Skin of body (tissue), 2 donors: Measurements from ENCODE around the gene IQSEC1. TPM values are rescaled to one million over a fixed set of nuclear protein-coding genes. Genes with fewer than 3 reads are reported as not detected.

Experiments
- DNase-seq: peaks from one replicate; lab custom pipeline; 2025; lab: John Stamatoyannopoulos, UW
- total RNA-seq: library from RNA; depleted of rRNA; stranded (reverse); fragments of >200 nt; gene quantifications from one replicate; pipeline ENCODE4 v1.2.3, GENCODE V29; 2014

Gene IQSEC1
- total RNA-seq = 21.5 TPM

GRCh38 chr3:13073326-13074005 lies at the start of gene IQSEC1:
TSS of gene IQSEC1 (minus strand) at chr3:13073429. CDS start at chr3:13073014, 415 bp downstream.
- no peak for DNase-seq

GRCh38 chr3:13122081-13123012 lies 49.1 kb upstream of the IQSEC1 start:
- no peak for DNase-seq

- no peak for DNase-seq
Measured at GRCh38 chr3:13121553-13122001, 48.3 kb upstream of the IQSEC1 start.

- no peak for DNase-seq
Measured at GRCh38 chr3:13120928-13121552, 47.8 kb upstream of the IQSEC1 start.

GRCh38 chr3:13120289-13120927 lies 47.2 kb upstream of the IQSEC1 start:
- DNase-seq = no peak

GRCh38 chr3:13119471-13120220 lies 46.4 kb upstream of the IQSEC1 start:
- no peak for DNase-seq

GRCh38 chr3:13116426-13116825 lies 43.2 kb upstream of the IQSEC1 start:
- no peak for DNase-seq

- no peak for DNase-seq
Measured at GRCh38 chr3:13115991-13116390, 42.8 kb upstream of the IQSEC1 start.

GRCh38 chr3:13115576-13115910 lies 42.3 kb upstream of the IQSEC1 start:
- no peak for DNase-seq

GRCh38 chr3:13114811-13115575 lies 41.8 kb upstream of the IQSEC1 start:
- no peak for DNase-seq

- no peak for DNase-seq
Measured at GRCh38 chr3:13113346-13114330, 40.4 kb upstream of the IQSEC1 start.

- DNase-seq = no peak
Measured at GRCh38 chr3:13112521-13113345, 39.5 kb upstream of the IQSEC1 start.

- DNase-seq = no peak
Measured at GRCh38 chr3:13111873-13112520, 38.8 kb upstream of the IQSEC1 start.

- no peak for DNase-seq
Measured at GRCh38 chr3:13111173-13111872, 38.1 kb upstream of the IQSEC1 start.

GRCh38 chr3:13110678-13111116 lies 37.5 kb upstream of the IQSEC1 start:
- no peak for DNase-seq

GRCh38 chr3:13109516-13109915 lies 36.3 kb upstream of the IQSEC1 start:
- no peak for DNase-seq

GRCh38 chr3:13108861-13109260 lies 35.6 kb upstream of the IQSEC1 start:
- no peak for DNase-seq
